Lower lobe of right lung (tissue), 2 donors: ENCODE measurements around the gene SLC25A33. TPM values are rescaled to one million over a fixed set of nuclear protein-coding genes. Genes with fewer than 3 reads are reported as not detected.

Source experiments
- ATAC-seq, 2 donors: fragments of 200-7000 bp; cut with Tn5 transposase; one replicate each; pipeline ENCODE4 v1.9.1; 2020 to 2022; ENCODE audit warnings: mild to moderate bottlenecking in 2 of 2, moderate library complexity in 2 of 2
- DNase-seq: peaks from one replicate; pipeline ENCODE4 v3.0.0-alpha.2; 2020
- H3K27ac ChIP-seq: fragments of 200-600 bp; one replicate; pipeline ENCODE4 v1.8.0; 2022
- H3K27me3 ChIP-seq: fragments of 200-600 bp; one replicate; pipeline ENCODE4 v1.8.0; 2022; ENCODE audit warnings: low read depth
- H3K36me3 ChIP-seq: fragments of 200-600 bp; one replicate; pipeline ENCODE4 v1.8.0; 2022; ENCODE audit warnings: mild to moderate bottlenecking
- H3K4me1 ChIP-seq: fragments of 200-600 bp; one replicate; pipeline ENCODE4 v1.8.0; 2022
- H3K4me3 ChIP-seq: fragments of 200-600 bp; one replicate; pipeline ENCODE4 v1.8.0; 2022; ENCODE audit warnings: mild to moderate bottlenecking
- H3K9me3 ChIP-seq: fragments of 200-600 bp; one replicate; pipeline ENCODE4 v1.8.0; 2022
- CTCF ChIP-seq: fragments of 200-600 bp; IDR thresholded peaks from one replicate; pipeline ENCODE4 v1.8.0; 2022; ENCODE audit warnings: antibody characterized with exemption, mild to moderate bottlenecking
- intact Hi-C: fragments of 100-400 bp; cut with DNase I; formaldehyde crosslinking; loops from one replicate; pipeline ENCODE4 v1.11.0; 2022
- long read RNA-seq: library from polyadenylated mRNA; unstranded; transcript quantifications from one replicate; pipeline ENCODE4 v2.0.0, GENCODE V29; 2021
- total RNA-seq: library from RNA; stranded (reverse); fragmentation: NEBNext Ultra II Directional; extraction: Animal tissue kit (Norgen Biotek cat#: 25700); gene quantifications from one replicate; pipeline ENCODE4 v1.2.1, GENCODE V29; 2021
- donor health status: DM: no; HTN: yes; CAD: no; lungs with severe emphysema.

The SLC25A33 gene
- total RNA-seq: 3.9 TPM
- long read RNA-seq, transcript SLC25A33-201 (7 exons, 3,854 nt): major isoform, 7 of 12 reads
- long read RNA-seq, partial matches to known transcripts: 0 of 12 reads
- long read RNA-seq, other reads (novel, unspliced or antisense): 5 of 12 reads

GRCh38 chr1:9539165-9539828, at the start of gene SLC25A33:
Gene SLC25A33, plus strand, starts transcription at chr1:9539465. Its CDS starts 227 bp downstream, at chr1:9539692.
- no peak for TF ChIP-seq CTCF
- H3K4me1 ChIP-seq: peaks cover 31% of the 10 kb centered on the region
- peak within 1 kb of the TSS; percentile 91 for H3K27ac ChIP-seq
- intact Hi-C loops: no loop called here
- peak within 1 kb of the TSS; percentile 75 for H3K4me3 ChIP-seq
- ATAC-seq (peak; percentile 98 to 100), DNase-seq (peak; percentile 96)
- no peaks in the 10 kb centered on the region for H3K27me3 ChIP-seq
- no peaks in the 10 kb centered on the region for H3K36me3 ChIP-seq
- no peaks in the 10 kb centered on the region for H3K9me3 ChIP-seq

GRCh38 chr1:9490605-9491339, 48.5 kb upstream of the SLC25A33 start:
- TF ChIP-seq CTCF: peak; percentile 94
- no peak overlapping the region for H3K27ac ChIP-seq
- H3K4me3 ChIP-seq: no peak overlapping the region
- H3K9me3 ChIP-seq: no peaks in the 10 kb centered on the region
- DNase-seq (peak; percentile 89), ATAC-seq (peak; percentile 93)
- H3K27me3 ChIP-seq: no peaks in the 10 kb centered on the region
- no peaks in the 10 kb centered on the region for H3K36me3 ChIP-seq
- intact Hi-C loops: loop anchor here (5.0 to 10.0 kb wide), 2 partner anchors 84 to 203 kb away; no protein-coding TSS in a partner anchor
- H3K4me1 ChIP-seq: peaks cover 13% of the 10 kb centered on the region

- intact Hi-C loops: loop anchor here (5.0 to 10.0 kb wide), 2 partner anchors 81 to 206 kb away; no protein-coding TSS in a partner anchor
- Histone ChIP-seq H3K27me3 (no peaks in the 10 kb centered on the region), H3K36me3 (no peaks in the 10 kb centered on the region), H3K27ac (no peak overlapping the region), H3K4me1 (peaks cover 13% of the 10 kb centered on the region), H3K4me3 (no peak overlapping the region), H3K9me3 (no peaks in the 10 kb centered on the region)
- ATAC-seq: no peak
- no peak for TF ChIP-seq CTCF
- DNase-seq: no peak
Observed at GRCh38 chr1:9493326-9493725, 45.9 kb upstream of the SLC25A33 start.

GRCh38 chr1:9494936-9495758, 44.1 kb upstream of the SLC25A33 start:
- DNase-seq (peak; percentile 74), ATAC-seq (peak; percentile 79 to 88)
- Histone ChIP-seq H3K27ac (no peak overlapping the region), H3K36me3 (no peaks in the 10 kb centered on the region), H3K9me3 (no peaks in the 10 kb centered on the region), H3K27me3 (no peaks in the 10 kb centered on the region), H3K4me3 (peak overlapping the region; percentile 30), H3K4me1 (peaks cover 13% of the 10 kb centered on the region)
- TF ChIP-seq CTCF: peak; percentile 99
- intact Hi-C loops: loop anchor here (5.0 to 10.0 kb wide), 2 partner anchors 80 to 208 kb away; no protein-coding TSS in a partner anchor

GRCh38 chr1:9495854-9496374, 43.4 kb upstream of the SLC25A33 start:
- Histone ChIP-seq H3K9me3 (no peaks in the 10 kb centered on the region), H3K27me3 (no peaks in the 10 kb centered on the region), H3K4me1 (peaks cover 11% of the 10 kb centered on the region), H3K27ac (no peak overlapping the region), H3K36me3 (no peaks in the 10 kb centered on the region), H3K4me3 (no peak overlapping the region)
- intact Hi-C loops: loop anchor here (10.0 kb wide), 1 partner anchor 79 kb away; no protein-coding TSS in a partner anchor
- ATAC-seq (no peak), DNase-seq (no peak)
- no peak for TF ChIP-seq CTCF
